ENCODE data around the gene PEF1. TPM values are rescaled to one million over a fixed set of nuclear protein-coding genes. Genes with fewer than 3 reads are reported as not detected.

PEF1 gene
- total RNA-seq, 4 donors from 2014 or later = 71.3 to 109 (median 88.7) TPM

DNA sequence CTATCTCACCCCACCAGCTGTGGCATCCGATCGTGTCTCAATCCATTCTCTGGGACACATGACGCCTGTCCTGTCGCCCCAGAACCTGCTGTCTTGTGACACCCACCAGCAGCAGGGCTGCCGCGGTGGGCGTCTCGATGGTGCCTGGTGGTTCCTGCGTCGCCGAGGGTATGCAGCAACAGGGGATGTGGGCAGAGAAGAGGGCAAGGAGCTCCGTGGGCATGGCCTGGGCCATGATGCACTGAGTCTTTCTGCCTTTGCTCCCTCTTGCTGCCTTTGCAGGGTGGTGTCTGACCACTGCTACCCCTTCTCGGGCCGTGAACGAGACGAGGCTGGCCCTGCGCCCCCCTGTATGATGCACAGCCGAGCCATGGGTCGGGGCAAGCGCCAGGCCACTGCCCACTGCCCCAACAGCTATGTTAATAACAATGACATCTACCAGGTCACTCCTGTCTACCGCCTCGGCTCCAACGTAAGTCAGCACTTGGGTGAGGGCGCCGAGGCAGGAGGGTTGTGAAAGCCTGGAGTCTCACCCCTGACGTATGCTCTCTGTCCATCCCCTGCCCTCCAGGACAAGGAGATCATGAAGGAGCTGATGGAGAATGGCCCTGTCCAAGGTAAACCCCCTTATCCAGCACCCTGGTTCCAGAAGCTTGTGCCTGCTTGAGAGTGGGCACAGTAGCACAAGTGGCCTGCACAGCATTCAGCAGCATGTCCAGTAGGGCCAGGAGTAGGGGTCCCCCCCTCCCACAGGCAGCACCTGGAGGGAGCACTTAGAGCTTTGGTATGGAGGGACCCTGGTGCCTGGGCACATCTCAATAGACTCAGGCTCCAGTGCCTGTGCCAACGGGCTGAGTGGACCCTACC is 59.6 kb downstream of the PEF1 start:
- Histone ChIP-seq H3K27ac (peak overlapping the region in 3 of 4 donors; percentile 92 to 97 (median 94)), H3K36me3 (peaks cover 0 to 41% of the 10 kb centered on the region in 2 donors), H3K27me3 (no peaks in the 10 kb centered on the region), H3K4me3 (peak overlapping the region in 1 of 2 donors; percentile 24), H3K4me1 (peaks cover 0 to 95% (median 62%) of the 10 kb centered on the region in 3 donors), H3K9me3 (no peaks in the 10 kb centered on the region)
- TF ChIP-seq EP300 (IDR thresholded peaks at IDR 0.05) = no peak
- TF ChIP-seq POLR2A (IDR thresholded peaks at IDR 0.05) = no peak
- TF ChIP-seq, protein P1, sequence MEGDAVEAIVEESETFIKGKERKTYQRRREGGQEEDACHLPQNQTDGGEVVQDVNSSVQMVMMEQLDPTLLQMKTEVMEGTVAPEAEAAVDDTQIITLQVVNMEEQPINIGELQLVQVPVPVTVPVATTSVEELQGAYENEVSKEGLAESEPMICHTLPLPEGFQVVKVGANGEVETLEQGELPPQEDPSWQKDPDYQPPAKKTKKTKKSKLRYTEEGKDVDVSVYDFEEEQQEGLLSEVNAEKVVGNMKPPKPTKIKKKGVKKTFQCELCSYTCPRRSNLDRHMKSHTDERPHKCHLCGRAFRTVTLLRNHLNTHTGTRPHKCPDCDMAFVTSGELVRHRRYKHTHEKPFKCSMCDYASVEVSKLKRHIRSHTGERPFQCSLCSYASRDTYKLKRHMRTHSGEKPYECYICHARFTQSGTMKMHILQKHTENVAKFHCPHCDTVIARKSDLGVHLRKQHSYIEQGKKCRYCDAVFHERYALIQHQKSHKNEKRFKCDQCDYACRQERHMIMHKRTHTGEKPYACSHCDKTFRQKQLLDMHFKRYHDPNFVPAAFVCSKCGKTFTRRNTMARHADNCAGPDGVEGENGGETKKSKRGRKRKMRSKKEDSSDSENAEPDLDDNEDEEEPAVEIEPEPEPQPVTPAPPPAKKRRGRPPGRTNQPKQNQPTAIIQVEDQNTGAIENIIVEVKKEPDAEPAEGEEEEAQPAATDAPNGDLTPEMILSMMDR (IDR thresholded peaks at IDR 0.05) = no peak
- no peak for TF ChIP-seq POLR2AphosphoS5 (IDR thresholded peaks at IDR 0.05)
- 65% methylated on average over 4 of the region's 27 CpGs; no CpG with 5 or more reads in 1 of the 2 donors for WGBS, 2 donors (ENCODE audit: low coverage in 1 of 2)
- ATAC-seq = no peak

DNA sequence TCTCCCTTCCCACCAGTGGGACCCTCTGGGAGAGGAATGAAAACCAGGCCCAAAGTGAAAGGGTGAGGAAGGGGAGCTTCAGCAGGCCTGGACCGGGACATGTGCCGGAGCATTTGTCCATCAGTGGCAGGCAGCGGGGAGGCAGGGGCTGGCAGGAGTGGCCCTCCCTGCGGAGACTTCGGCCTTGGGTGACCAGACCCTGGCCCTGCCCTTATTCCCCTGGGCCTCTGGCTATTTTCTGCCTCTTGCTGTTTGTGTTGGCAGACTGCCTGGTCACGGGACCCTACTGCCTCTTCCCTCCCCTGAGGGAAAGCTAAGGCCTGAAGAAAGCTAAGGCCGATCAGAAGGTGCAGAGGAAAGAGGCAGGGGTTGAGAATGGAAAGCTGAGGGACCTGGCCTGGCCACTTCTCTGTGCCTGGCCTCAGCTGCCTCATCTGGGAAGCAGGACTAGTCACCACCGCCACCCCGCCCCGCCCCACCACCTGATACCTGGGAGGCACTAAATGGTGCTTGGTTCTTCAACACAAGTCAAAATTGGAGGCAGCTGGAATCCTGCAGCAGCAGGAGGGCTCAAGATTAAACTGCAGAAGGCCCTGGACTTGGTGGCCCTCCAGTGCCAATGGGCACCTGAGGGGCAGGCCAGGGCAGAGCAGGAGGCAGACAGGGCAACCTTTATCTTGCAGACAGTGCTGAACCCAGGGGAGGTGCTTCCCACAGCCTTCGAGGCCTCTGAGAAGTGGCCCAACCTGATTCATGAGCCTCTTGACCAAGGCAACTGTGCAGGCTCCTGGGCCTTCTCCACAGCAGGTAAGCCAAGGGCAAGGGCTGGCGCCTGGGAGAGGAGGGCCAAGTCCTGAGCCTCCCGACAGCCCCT is 60.4 kb downstream of the PEF1 start:
- Histone ChIP-seq H3K4me3 (peak overlapping the region in 1 of 2 donors; percentile 24), H3K4me1 (peaks cover 0 to 100% (median 65%) of the 10 kb centered on the region in 3 donors), H3K36me3 (peaks cover 0 to 41% of the 10 kb centered on the region in 2 donors), H3K27ac (peak overlapping the region; percentile 92 to 97 (median 95)), H3K9me3 (no peaks in the 10 kb centered on the region), H3K27me3 (no peaks in the 10 kb centered on the region)
- TF ChIP-seq, protein P1 (IDR thresholded peaks at IDR 0.05) = no peak
- TF ChIP-seq EP300 (IDR thresholded peaks at IDR 0.05) = no peak
- TF ChIP-seq POLR2A (IDR thresholded peaks at IDR 0.05) = no peak
- TF ChIP-seq POLR2AphosphoS5 (IDR thresholded peaks at IDR 0.05) = peak; percentile 52
- 28 to 67% methylated on average over 1 to 3 of the region's 13 CpGs for WGBS, 2 donors (ENCODE audit: low coverage in 1 of 2)
- ATAC-seq = peak; percentile 24

DNA sequence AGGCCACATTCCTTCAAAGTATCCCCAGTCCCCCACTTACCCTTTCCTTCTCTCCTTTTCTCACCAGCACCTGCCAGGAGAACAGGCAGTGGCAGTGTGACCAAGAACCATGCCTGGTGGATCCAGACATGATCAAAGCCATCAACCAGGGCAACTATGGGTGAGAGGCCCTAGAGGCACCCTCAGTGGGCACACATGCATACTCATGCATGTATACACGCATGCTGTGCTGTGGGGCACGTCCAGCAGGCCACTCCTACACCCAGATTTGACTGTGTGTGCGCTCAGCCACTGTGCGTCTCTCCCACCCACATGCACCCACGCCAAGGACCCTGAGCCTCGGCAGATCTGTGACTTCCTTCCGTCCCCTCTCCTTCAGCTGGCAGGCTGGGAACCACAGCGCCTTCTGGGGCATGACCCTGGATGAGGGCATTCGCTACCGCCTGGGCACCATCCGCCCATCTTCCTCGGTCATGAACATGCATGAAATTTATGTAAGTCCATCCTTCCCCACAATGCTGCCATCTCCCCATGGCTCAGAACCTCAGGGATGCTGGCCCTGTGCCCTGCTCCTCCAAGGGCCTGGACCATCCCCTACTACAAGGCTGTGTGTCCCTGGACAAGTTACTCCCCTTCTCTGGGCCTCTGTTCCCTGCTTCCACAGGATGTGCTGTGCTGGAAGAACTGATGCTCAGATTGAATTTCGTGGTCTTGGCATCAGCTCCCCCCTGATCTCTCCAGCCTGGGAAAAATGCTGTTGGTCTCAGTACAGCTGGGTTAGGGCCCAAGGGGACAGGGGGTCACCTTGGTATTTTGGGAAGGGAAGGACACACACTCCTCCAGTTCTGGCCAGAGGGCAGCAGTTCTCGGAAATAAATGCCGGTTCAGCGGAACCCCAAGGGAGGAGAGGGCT is 61.3 kb downstream of the PEF1 start:
- ATAC-seq = no peak
- H3K36me3 ChIP-seq = peaks cover 0 to 41% of the 10 kb centered on the region in 2 donors
- peak overlapping the region in 1 of 2 donors; percentile 24 for H3K4me3 ChIP-seq
- peak overlapping the region; percentile 92 to 97 (median 95) for H3K27ac ChIP-seq
- WGBS, 2 donors (ENCODE audit: low coverage in 1 of 2) = 56 to 77% methylated on average over 3 to 11 of the region's 16 CpGs
- no peaks in the 10 kb centered on the region for H3K27me3 ChIP-seq
- H3K4me1 ChIP-seq = peaks cover 0 to 97% (median 61%) of the 10 kb centered on the region in 3 donors
- no peak for TF ChIP-seq POLR2A (IDR thresholded peaks at IDR 0.05)
- TF ChIP-seq, protein P1 (IDR thresholded peaks at IDR 0.05) = no peak
- no peak for TF ChIP-seq POLR2AphosphoS5 (IDR thresholded peaks at IDR 0.05)
- TF ChIP-seq EP300 (IDR thresholded peaks at IDR 0.05) = no peak
- H3K9me3 ChIP-seq = no peaks in the 10 kb centered on the region

Measured in gastroesophageal sphincter (tissue), 4 donors.